ENCODE measurements around the gene ENKD1.

GRCh38 chr16:67659675-67660563, 6.6 kb downstream of the ENKD1 start, which contains the start of gene ACD:
- TF ChIP-seq CREB1 (IDR thresholded peaks at IDR 0.05; ENCODE audit: low read depth) (no peak), CEBPB (IDR thresholded peaks at IDR 0.05) (no peak), TAF1 (IDR thresholded peaks at IDR 0.05; ENCODE audit: low read depth) (peak; percentile 71), NFIC (IDR thresholded peaks at IDR 0.05) (no peak; the same call in 1 of the 2 replicates), FOXM1 (IDR thresholded peaks at IDR 0.05; ENCODE audit: borderline replicate concordance, low read depth) (no peak)
